Measurements from ENCODE around the gene STX8. TPM values are rescaled to one million over a fixed set of nuclear protein-coding genes. Genes with fewer than 3 reads are reported as not detected.

Gene STX8
- total RNA-seq, 4 donors from 2014 or later = 22.0 to 67.3 (median 46.5) TPM

GRCh38 chr17:9307313-9307998 lies 268.2 kb downstream of the STX8 start:
- no peaks in the 10 kb centered on the region for H3K4me1 ChIP-seq
- H3K36me3 ChIP-seq = no peaks in the 10 kb centered on the region
- intact Hi-C loops (cut with DNase I; ENCODE audit: low total_unique reads) = no loop called here
- no peak overlapping the region for H3K4me3 ChIP-seq
- no peaks in the 10 kb centered on the region for H3K9me3 ChIP-seq
- no peak for DNase-seq
- H3K27me3 ChIP-seq = no peaks in the 10 kb centered on the region
- no peak overlapping the region for H3K27ac ChIP-seq
- no peak for TF ChIP-seq POLR2A (IDR thresholded peaks at IDR 0.05)
- TF ChIP-seq CTCF (IDR thresholded peaks at IDR 0.05) = no peak

GRCh38 chr17:9306086-9306485 lies 269.5 kb downstream of the STX8 start:
- DNase-seq = no peak
- H3K4me3 ChIP-seq = no peak overlapping the region
- H3K9me3 ChIP-seq = no peaks in the 10 kb centered on the region
- no peak for TF ChIP-seq CTCF (IDR thresholded peaks at IDR 0.05)
- no peak for TF ChIP-seq POLR2A (IDR thresholded peaks at IDR 0.05)
- H3K27ac ChIP-seq = no peak overlapping the region
- intact Hi-C loops (cut with DNase I; ENCODE audit: low total_unique reads) = no loop called here
- no peaks in the 10 kb centered on the region for H3K36me3 ChIP-seq
- H3K27me3 ChIP-seq = no peaks in the 10 kb centered on the region
- no peaks in the 10 kb centered on the region for H3K4me1 ChIP-seq

- no peak for DNase-seq
Observed at GRCh38 chr17:9299695-9300094, 275.9 kb downstream of the STX8 start.

GRCh38 chr17:9298776-9299295 lies 276.8 kb downstream of the STX8 start:
- H3K27ac ChIP-seq = no peak overlapping the region
- H3K4me1 ChIP-seq = no peaks in the 10 kb centered on the region
- no peak for DNase-seq
- no peaks in the 10 kb centered on the region for H3K9me3 ChIP-seq
- H3K4me3 ChIP-seq = no peak overlapping the region
- TF ChIP-seq CTCF (IDR thresholded peaks at IDR 0.05) = no peak
- TF ChIP-seq POLR2A (IDR thresholded peaks at IDR 0.05) = no peak
- no peaks in the 10 kb centered on the region for H3K36me3 ChIP-seq
- intact Hi-C loops (cut with DNase I; ENCODE audit: low total_unique reads) = no loop called here
- no peaks in the 10 kb centered on the region for H3K27me3 ChIP-seq

More at GRCh38 chr17:9299695-9300094, 275.9 kb downstream of the STX8 start:
- no peak overlapping the region for H3K27ac ChIP-seq
- H3K9me3 ChIP-seq = no peaks in the 10 kb centered on the region
- intact Hi-C loops (cut with DNase I; ENCODE audit: low total_unique reads) = no loop called here
- no peaks in the 10 kb centered on the region for H3K36me3 ChIP-seq
- H3K4me3 ChIP-seq = no peak overlapping the region
- no peak for TF ChIP-seq POLR2A (IDR thresholded peaks at IDR 0.05)
- no peak for TF ChIP-seq CTCF (IDR thresholded peaks at IDR 0.05)
- H3K4me1 ChIP-seq = no peaks in the 10 kb centered on the region
- no peaks in the 10 kb centered on the region for H3K27me3 ChIP-seq

- Histone ChIP-seq H3K27ac (no peak overlapping the region), H3K4me1 (peaks cover 0 to under 1% of the 10 kb centered on the region in 2 donors), H3K4me3 (no peak overlapping the region), H3K36me3 (no peaks in the 10 kb centered on the region), H3K9me3 (no peaks in the 10 kb centered on the region), H3K27me3 (no peaks in the 10 kb centered on the region)
- DNase-seq = no peak
- intact Hi-C loops (cut with DNase I; ENCODE audit: low total_unique reads) = no loop called here
- TF ChIP-seq POLR2A (IDR thresholded peaks at IDR 0.05) (no peak), CTCF (IDR thresholded peaks at IDR 0.05) (no peak)
Observed at GRCh38 chr17:9298135-9298534, 277.5 kb downstream of the STX8 start.
